PC-9 (cell line): ENCODE measurements around the gene CPED1.

Experiments
- CTCF ChIP-seq: fragments of 200-600 bp; sonication (generic); conservative IDR thresholded peaks from 2 replicates; pipeline ENCODE4 v1.6.1; 2017; ENCODE audit warnings: mixed run types, antibody characterized with exemption, mild to moderate bottlenecking, moderate library complexity
- EZH2 ChIP-seq: fragments of 200-600 bp; sonication (generic); IDR thresholded peaks from 2 replicates; pipeline ENCODE4 v1.8.0; 2017; ENCODE audit warnings: antibody characterized with exemption, low read depth

- no peak for TF ChIP-seq CTCF
- no peak for TF ChIP-seq EZH2
Observed at GRCh38 chr7:121344093-121344492, 355.6 kb downstream of the CPED1 start.
